Activated CD4-positive, alpha-beta T cell treated with anti-CD3 and anti-CD28 coated beads for 36 hours (primary cell): ENCODE measurements around the gene PPIL4. TPM values are rescaled to one million over a fixed set of nuclear protein-coding genes. Genes with fewer than 3 reads are reported as not detected.
"Not testable (repeated sequence)": the region's sequence is repeated elsewhere in the genome, so short reads cannot be mapped to it uniquely, and the experiment has no call there.

Experiments used
- ATAC-seq: fragments of 200-7000 bp; cut with Tn5 transposase; one replicate; pipeline ENCODE4 v1.10.0; 2021; ENCODE audit warnings: mild to moderate bottlenecking, moderate library complexity
- CTCF ChIA-PET: fragments of 350-600 bp; sonication (Branson Sonifier 250); formaldehyde crosslinking; loops from one replicate; lab custom pipeline; 2021; ENCODE audit warnings: antibody characterized with exemption; lab: Charles Lee
- POLR2A ChIA-PET: fragments of 350-600 bp; sonication (Branson Sonifier 250); formaldehyde crosslinking; loops from one replicate; lab custom pipeline; 2021; ENCODE audit warnings: antibody characterized with exemption, inconsistent platforms; lab: Charles Lee
- DNase-seq: peaks from one replicate; pipeline ENCODE4 v3.0.0-alpha.2; 2020
- H3K27ac Mint-ChIP-seq: one replicate; pipeline ENCODE4 v1.8.0; 2021; ENCODE audit warnings: mixed read lengths
- H3K27me3 Mint-ChIP-seq: one replicate; pipeline ENCODE4 v1.8.0; 2021; ENCODE audit warnings: mixed read lengths
- H3K36me3 Mint-ChIP-seq: one replicate; pipeline ENCODE4 v1.8.0; 2021; ENCODE audit warnings: low read depth, mixed read lengths
- H3K4me1 Mint-ChIP-seq: one replicate; pipeline ENCODE4 v1.8.0; 2021; ENCODE audit warnings: mixed read lengths
- H3K4me3 Mint-ChIP-seq: one replicate; pipeline ENCODE4 v1.8.0; 2021; ENCODE audit warnings: mild to moderate bottlenecking, moderate library complexity, mixed read lengths
- H3K9me3 Mint-ChIP-seq: one replicate; pipeline ENCODE4 v1.8.0; 2021; ENCODE audit warnings: low read depth, mixed read lengths
- intact Hi-C, 2 experiments: fragments of 100-400 bp; cut with DNase I in 1 of 2; cut with micrococcal nuclease in 1 of 2; formaldehyde crosslinking; loops; one replicate each; pipeline versions ENCODE4 v1.14.2 to v1.15.1; 2022 to 2024; cut with DNase I, micrococcal nuclease
- total RNA-seq, 2 experiments: library from RNA; stranded (reverse); gene quantifications; one replicate each; pipeline ENCODE4 v1.2.3, GENCODE V29; 2021

Gene PPIL4
- total RNA-seq, 2 experiments from 2014 or later, result 22.6 to 26.8 TPM

DNA sequence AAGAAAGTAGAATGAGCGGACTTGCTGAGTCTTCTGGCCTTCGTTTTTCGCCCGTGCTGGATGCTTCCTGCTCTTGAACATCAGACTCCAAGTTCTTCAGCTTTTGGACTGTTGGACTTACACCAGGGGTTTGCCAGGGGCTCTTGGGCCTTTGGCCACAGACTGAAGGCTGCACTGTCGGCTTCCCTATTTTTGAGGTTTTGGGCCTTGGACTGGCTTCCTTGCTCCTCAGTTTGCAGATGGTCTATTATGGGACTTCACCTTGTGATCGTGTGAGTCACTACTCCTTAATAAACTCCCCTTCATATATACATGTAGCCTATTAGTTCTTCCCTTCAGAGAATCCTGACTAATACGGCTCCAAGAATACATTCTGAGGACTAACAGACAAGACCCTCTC, 83.1 kb downstream of the PPIL4 start:
- CTCF ChIA-PET, result interaction anchor here (0.6 to 1.1 kb wide), 2 partner anchors 22 to 784 kb away, joined by 3 to 4 read pairs; partner anchors contain the start of gene ZC3H12D
- H3K27me3 Mint-ChIP-seq, H3K9me3 Mint-ChIP-seq, H3K27ac Mint-ChIP-seq, H3K4me3 Mint-ChIP-seq, ATAC-seq, DNase-seq, POLR2A ChIA-PET: not testable (repeated sequence)
- peaks cover 66% of the 10 kb centered on the region for H3K36me3 Mint-ChIP-seq
- peaks cover 48% of the 10 kb centered on the region for H3K4me1 Mint-ChIP-seq
- intact Hi-C loops, result loop anchor here in 1 of 2 experiments (10.0 kb wide), 1 partner anchor 52 kb away; no protein-coding TSS in a partner anchor

GRCh38 chr6:149461670-149462069, 84.2 kb downstream of the PPIL4 start:
- intact Hi-C loops, result loop anchor here in 1 of 2 experiments (10.0 kb wide), 1 partner anchor 53 kb away; no protein-coding TSS in a partner anchor
- ChIA-PET CTCF (interaction anchor here (0.5 to 0.8 kb wide), 3 partner anchors 16 to 264 kb away, joined by 3 read pairs; partner anchors contain the start of gene ZC3H12D), POLR2A (interaction anchor here (0.7 kb wide), 2 partner anchors 10 to 137 kb away, joined by 3 read pairs; no protein-coding TSS in a partner anchor)
- Mint-ChIP-seq H3K27me3 (no peaks in the 10 kb centered on the region), H3K4me3 (no peak overlapping the region), H3K27ac (no peak overlapping the region), H3K9me3 (no peaks in the 10 kb centered on the region), H3K4me1 (peaks cover 42% of the 10 kb centered on the region), H3K36me3 (peaks cover 72% of the 10 kb centered on the region)
- no peak for DNase-seq
- ATAC-seq, result no peak

- H3K9me3 Mint-ChIP-seq, POLR2A ChIA-PET, H3K4me3 Mint-ChIP-seq, DNase-seq, H3K27ac Mint-ChIP-seq, ATAC-seq, H3K27me3 Mint-ChIP-seq: not testable (repeated sequence)
- H3K4me1 Mint-ChIP-seq, result peaks cover 36% of the 10 kb centered on the region
- CTCF ChIA-PET, result interaction anchor here (0.6 to 1.5 kb wide), 4 partner anchors 14 to 185 kb away, joined by 3 read pairs; no protein-coding TSS in a partner anchor
- peaks cover 76% of the 10 kb centered on the region for H3K36me3 Mint-ChIP-seq
- intact Hi-C loops, result loop anchor here in 1 of 2 experiments (10.0 kb wide), 1 partner anchor 55 kb away; no protein-coding TSS in a partner anchor
Observed at GRCh38 chr6:149460249-149460648, 85.6 kb downstream of the PPIL4 start.

GRCh38 chr6:149459761-149460160, 86.1 kb downstream of the PPIL4 start:
- H3K27me3 Mint-ChIP-seq, result no peaks in the 10 kb centered on the region
- peaks cover 75% of the 10 kb centered on the region for H3K36me3 Mint-ChIP-seq
- ChIA-PET POLR2A (no interaction called here), CTCF (interaction anchor here (0.6 to 1.6 kb wide), 3 partner anchors 28 to 378 kb away, joined by 3 read pairs; no protein-coding TSS in a partner anchor)
- H3K9me3 Mint-ChIP-seq, result no peaks in the 10 kb centered on the region
- H3K27ac Mint-ChIP-seq, result no peak overlapping the region
- H3K4me1 Mint-ChIP-seq, result peaks cover 31% of the 10 kb centered on the region
- DNase-seq (no peak), ATAC-seq (peak; percentile 46)
- H3K4me3 Mint-ChIP-seq, result no peak overlapping the region
- intact Hi-C loops, result loop anchor here in 1 of 2 experiments (10.0 kb wide), 1 partner anchor 55 kb away; no protein-coding TSS in a partner anchor

- peaks cover 22% of the 10 kb centered on the region for H3K4me1 Mint-ChIP-seq
- CTCF ChIA-PET, result interaction anchor here (1.6 kb wide), 2 partner anchors 58 to 377 kb away, joined by 3 to 5 read pairs; no protein-coding TSS in a partner anchor
- ATAC-seq (no peak), DNase-seq (no peak)
- POLR2A ChIA-PET, result no interaction called here
- peak overlapping the region; percentile 63 for H3K27ac Mint-ChIP-seq
- no peaks in the 10 kb centered on the region for H3K27me3 Mint-ChIP-seq
- H3K36me3 Mint-ChIP-seq, result peaks cover 66% of the 10 kb centered on the region
- no peak overlapping the region for H3K4me3 Mint-ChIP-seq
- H3K9me3 Mint-ChIP-seq, result no peaks in the 10 kb centered on the region
- intact Hi-C loops, result no loop called here
Observed at GRCh38 chr6:149458806-149459205, 87.0 kb downstream of the PPIL4 start.

DNA sequence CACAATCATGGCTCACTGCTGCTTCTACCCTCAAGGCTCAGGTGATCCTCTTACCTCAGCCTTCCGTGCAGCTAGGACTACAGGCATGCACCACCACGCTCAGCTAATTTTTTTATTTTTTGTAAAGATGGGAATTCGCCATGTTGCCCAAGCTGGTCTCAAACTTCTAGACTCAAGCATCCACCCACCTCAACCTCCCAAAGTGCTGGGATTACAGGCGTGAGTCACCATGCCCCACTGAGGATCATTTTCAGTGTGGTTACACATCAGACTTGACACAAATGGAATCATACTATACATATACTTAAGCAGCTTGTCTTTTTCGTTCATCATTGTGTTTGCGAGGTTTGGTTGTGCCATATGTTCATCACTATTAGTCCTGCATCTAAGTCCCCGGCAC, 87.6 kb downstream of the PPIL4 start:
- H3K36me3 Mint-ChIP-seq, result peaks cover 61% of the 10 kb centered on the region
- H3K27ac Mint-ChIP-seq, result no peak overlapping the region

GRCh38 chr6:149457316-149457884, 88.4 kb downstream of the PPIL4 start:
- ATAC-seq (no peak), DNase-seq (no peak)
- ChIA-PET POLR2A (no interaction called here), CTCF (interaction anchor here (1.0 to 1.3 kb wide), 2 partner anchors 60 to 429 kb away, joined by 3 to 4 read pairs; no protein-coding TSS in a partner anchor)
- Mint-ChIP-seq H3K27me3 (no peaks in the 10 kb centered on the region), H3K9me3 (no peaks in the 10 kb centered on the region), H3K4me1 (peaks cover 18% of the 10 kb centered on the region), H3K4me3 (no peak overlapping the region), H3K27ac (no peak overlapping the region), H3K36me3 (peaks cover 56% of the 10 kb centered on the region)
- intact Hi-C loops, result no loop called here

More for the DNA sequence above, 87.6 kb downstream of the PPIL4 start:
- DNase-seq (no peak), ATAC-seq (peak; percentile 37)
- ChIA-PET POLR2A (no interaction called here), CTCF (interaction anchor here (1.3 to 1.6 kb wide), 3 partner anchors 59 to 429 kb away, joined by 3 to 5 read pairs (median 3); no protein-coding TSS in a partner anchor)
- Mint-ChIP-seq H3K27me3 (no peaks in the 10 kb centered on the region), H3K4me1 (peaks cover 18% of the 10 kb centered on the region), H3K4me3 (no peak overlapping the region), H3K9me3 (no peaks in the 10 kb centered on the region)
- intact Hi-C loops, result no loop called here

- H3K4me3 Mint-ChIP-seq, result no peak overlapping the region
- H3K27me3 Mint-ChIP-seq, result no peaks in the 10 kb centered on the region
- POLR2A ChIA-PET, result no interaction called here
- no peaks in the 10 kb centered on the region for H3K9me3 Mint-ChIP-seq
- DNase-seq (no peak), ATAC-seq (no peak)
- H3K4me1 Mint-ChIP-seq, result peaks cover 18% of the 10 kb centered on the region
- CTCF ChIA-PET, result interaction anchor here (1.0 kb wide), 1 partner anchor 61 kb away, joined by 4 read pairs; no protein-coding TSS in a partner anchor
- H3K36me3 Mint-ChIP-seq, result peaks cover 58% of the 10 kb centered on the region
- intact Hi-C loops, result no loop called here
- H3K27ac Mint-ChIP-seq, result no peak overlapping the region
Observed at GRCh38 chr6:149456311-149457021, 89.4 kb downstream of the PPIL4 start.

DNA sequence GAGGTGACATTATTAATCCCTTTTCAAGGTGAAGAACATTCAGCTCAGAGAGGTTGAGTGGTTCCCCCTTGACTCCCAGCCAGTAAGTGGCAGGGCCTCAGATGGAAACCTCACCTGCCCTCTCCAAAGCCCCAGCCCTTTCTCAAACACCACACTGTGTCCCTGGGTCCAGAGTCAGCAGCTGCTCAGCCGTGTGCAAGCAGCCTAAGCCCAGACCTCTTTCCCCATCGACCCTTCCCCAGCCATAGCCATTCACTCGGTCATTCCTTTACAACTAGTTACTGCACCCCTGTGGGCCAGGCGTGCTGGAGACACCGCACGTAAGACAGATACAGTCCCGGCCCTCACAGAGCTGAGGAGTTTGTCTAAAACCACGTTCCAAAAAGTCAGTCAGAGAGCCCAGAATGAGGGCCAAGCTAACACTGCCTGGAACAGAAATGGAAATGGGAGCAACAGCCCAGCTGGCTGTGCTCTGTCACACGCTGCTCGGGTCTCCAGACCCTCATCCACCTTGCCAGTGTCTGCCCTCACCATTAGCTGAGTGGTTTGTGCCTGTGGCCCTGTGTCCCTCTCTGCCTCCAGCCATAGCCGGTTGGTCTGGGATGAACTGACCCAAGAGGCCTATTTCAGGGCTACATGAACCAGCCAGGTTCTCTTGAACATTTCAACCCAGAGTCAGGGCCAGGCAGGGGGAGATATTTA, 90.7 kb downstream of the PPIL4 start:
- intact Hi-C loops, result no loop called here
- Mint-ChIP-seq H3K9me3 (no peaks in the 10 kb centered on the region), H3K4me3 (no peak overlapping the region), H3K27ac (no peak overlapping the region), H3K36me3 (peaks cover 58% of the 10 kb centered on the region), H3K27me3 (no peaks in the 10 kb centered on the region), H3K4me1 (peaks cover 18% of the 10 kb centered on the region)
- ChIA-PET POLR2A (no interaction called here), CTCF (interaction anchor here (0.7 to 1.0 kb wide), 2 partner anchors 19 to 41 kb away, joined by 3 read pairs; no protein-coding TSS in a partner anchor)
- no peak for ATAC-seq
- DNase-seq, result no peak
